ENCODE data around the gene FKBP5. TPM values are rescaled to one million over a fixed set of nuclear protein-coding genes. Genes with fewer than 3 reads are reported as not detected.

Gene FKBP5
- total and polyA plus RNA-seq, 10 of the 15 experiments (the other 5 are each of a cell fraction or from before 2014, with no cell fraction given), result 29.0 to 123 (median 62.3) TPM

GRCh38 chr6:35736982-35737412 lies 48.3 kb upstream of the FKBP5 start, which contains the start of gene ARMC12:
TSS of gene ARMC12 (plus strand) at chr6:35737032. CDS start at chr6:35737109, 77 bp downstream.
- peak within 1 kb of the TSS; percentile 29 for H2AFZ ChIP-seq (ENCODE audit: control insufficient read depth, low read depth, low read length)
- intact Hi-C loops (cut with micrococcal nuclease; ENCODE audit: unreplicated experiment), result loop anchor here (1.0 to 10.0 kb wide), 5 partner anchors 50 to 392 kb away; partner anchors contain the start of gene PPARD
- no peaks in the 10 kb centered on the region for H3K27me3 ChIP-seq (replicated peaks in 1 of 2; ENCODE audit: control insufficient read depth in 2 of 2, insufficient read depth in 2 of 2, low read length in 1 of 2)
- H4K20me1 ChIP-seq (ENCODE audit: control insufficient read depth, insufficient read depth), result no peaks in the 10 kb centered on the region
- no peak within 1 kb of the TSS for H3K4me3 ChIP-seq
- no peak within 1 kb of the TSS for H3K9ac ChIP-seq (ENCODE audit: control insufficient read depth, insufficient read depth, low read length)
- POLR2A ChIA-PET, result interaction anchor here (0.6 to 1.5 kb wide), 6 partner anchors 16 to 146 kb away, joined by 3 to 6 read pairs (median 3); no protein-coding TSS in a partner anchor
- FAIRE-seq (no peak), ATAC-seq (peak; percentile 5; the same call in 1 of the 3 replicates), DNase-seq (ENCODE audit: low read depth, low spot score) (no peak)
- H3K9me3 ChIP-seq (replicated peaks; ENCODE audit: control insufficient read depth, insufficient read depth, low read length), result no peaks in the 10 kb centered on the region
- SMC1A ChIA-PET (ENCODE audit: uncharacterized antibody, unreplicated experiment), result interaction anchor here (0.6 to 6.2 kb wide), 43 partner anchors 9 to 1169 kb away, joined by 3 to 149 read pairs (median 4); partner anchors contain the start of gene RPL10A
- RAD21 ChIA-PET (ENCODE audit: unreplicated experiment), result interaction anchor here (0.5 to 5.3 kb wide), 47 partner anchors 9 to 439 kb away, joined by 3 to 91 read pairs (median 5); partner anchors contain the start of genes DEF6 and FANCE
- CTCF ChIA-PET, result interaction anchor here (0.5 to 9.7 kb wide), 65 partner anchors 10 to 443 kb away, joined by 3 to 374 read pairs (median 5); partner anchors contain the start of genes DEF6 and FKBP5
- no peak within 1 kb of the TSS for H3K4me2 ChIP-seq (ENCODE audit: control insufficient read depth, insufficient read depth)
- H3K27ac ChIP-seq (ENCODE audit: control insufficient read depth, insufficient read depth), result no peak within 1 kb of the TSS
- no peaks in the 10 kb centered on the region for H3K36me3 ChIP-seq (ENCODE audit: control insufficient read depth in 2 of 2, insufficient read depth in 2 of 2, low read length in 1 of 2)
- peaks cover 10% of the 10 kb centered on the region for H3K4me1 ChIP-seq (ENCODE audit: control insufficient read depth, insufficient read depth, low read length)
- in situ Hi-C loops (cut with MboI), result loop anchor here (5.0 kb wide), 2 partner anchors 155 to 215 kb away; no protein-coding TSS in a partner anchor
- BruUV-seq (replicated peaks), result no TSS peak
- TF ChIP-seq ATF3 (IDR thresholded peaks at IDR 0.05; ENCODE audit: borderline replicate concordance, extremely low read depth, low read depth, low read length), result no peak
- H3K79me2 ChIP-seq (ENCODE audit: control insufficient read depth, insufficient read depth, low read length), result no peaks in the 10 kb centered on the region; the same call in 1 of the 2 replicates
- 11% methylated on average over 10 of the region's 10 CpGs for WGBS (ENCODE audit: insufficient coverage, insufficient replicate concordance, low lambda C conversion rate, missing lambda C conversion rate)

GRCh38 chr6:35736253-35736894 lies 47.7 kb upstream of the FKBP5 start:
- ChIA-PET SMC1A (ENCODE audit: uncharacterized antibody, unreplicated experiment) (interaction anchor here (0.6 to 6.2 kb wide), 46 partner anchors 9 to 1472 kb away, joined by 3 to 149 read pairs (median 4); partner anchors contain the start of gene RPL10A), RAD21 (ENCODE audit: unreplicated experiment) (interaction anchor here (0.5 to 5.3 kb wide), 47 partner anchors 8 to 438 kb away, joined by 3 to 91 read pairs (median 5); partner anchors contain the start of genes DEF6 and FANCE), CTCF (interaction anchor here (0.6 to 9.7 kb wide), 63 partner anchors 10 to 443 kb away, joined by 3 to 374 read pairs (median 6); partner anchors contain the start of genes DEF6 and FKBP5), POLR2A (interaction anchor here (1.0 to 1.5 kb wide), 7 partner anchors 9 to 145 kb away, joined by 3 to 6 read pairs (median 3); no protein-coding TSS in a partner anchor)
- FAIRE-seq, result peak; percentile 75
- Histone ChIP-seq H3K27me3 (replicated peaks in 1 of 2; ENCODE audit: control insufficient read depth in 2 of 2, insufficient read depth in 2 of 2, low read length in 1 of 2) (no peaks in the 10 kb centered on the region), H3K9me3 (replicated peaks; ENCODE audit: control insufficient read depth, insufficient read depth, low read length) (no peaks in the 10 kb centered on the region), H2AFZ (ENCODE audit: control insufficient read depth, low read depth, low read length) (no peak overlapping the region), H3K79me2 (ENCODE audit: control insufficient read depth, insufficient read depth, low read length) (no peaks in the 10 kb centered on the region; the same call in 1 of the 2 replicates), H4K20me1 (ENCODE audit: control insufficient read depth, insufficient read depth) (no peaks in the 10 kb centered on the region), H3K4me1 (ENCODE audit: control insufficient read depth, insufficient read depth, low read length) (peaks cover 10% of the 10 kb centered on the region), H3K36me3 (ENCODE audit: control insufficient read depth in 2 of 2, insufficient read depth in 2 of 2, low read length in 1 of 2) (no peaks in the 10 kb centered on the region), H3K4me2 (ENCODE audit: control insufficient read depth, insufficient read depth) (no peak overlapping the region), H3K4me3 (no peak overlapping the region), H3K27ac (ENCODE audit: control insufficient read depth, insufficient read depth) (no peak overlapping the region), H3K9ac (ENCODE audit: control insufficient read depth, insufficient read depth, low read length) (no peak overlapping the region)
- DNase-seq (ENCODE audit: low read depth, low spot score), result no peak
- in situ Hi-C loops (cut with MboI) (loop anchor here (5.0 kb wide), 2 partner anchors 154 to 214 kb away; no protein-coding TSS in a partner anchor), intact Hi-C loops (cut with micrococcal nuclease; ENCODE audit: unreplicated experiment) (loop anchor here (2.0 to 10.0 kb wide), 3 partner anchors 50 to 392 kb away; partner anchors contain the start of gene PPARD)
- no TSS peak for BruUV-seq (replicated peaks)
- WGBS (ENCODE audit: insufficient coverage, insufficient replicate concordance, low lambda C conversion rate, missing lambda C conversion rate), result 37% methylated on average over 7 of the region's 8 CpGs
- ATAC-seq, result peak; percentile 65
- TF ChIP-seq ASH2L (IDR thresholded peaks at IDR 0.05; ENCODE audit: borderline replicate concordance, low read depth), result no peak
- TF ChIP-seq SKIL (IDR thresholded peaks at IDR 0.05; ENCODE audit: low read depth, poor library complexity, severe bottlenecking), result peak; percentile 23
- peak; percentile 48 for TF ChIP-seq RELA (IDR thresholded peaks at IDR 0.05; ENCODE audit: borderline replicate concordance, partially characterized antibody)
- TF ChIP-seq IKZF1 (conservative IDR thresholded peaks at IDR 0.05), result no peak
- TF ChIP-seq BMI1 (IDR thresholded peaks at IDR 0.05; ENCODE audit: borderline replicate concordance), result no peak
- TF ChIP-seq YBX1 (IDR thresholded peaks at IDR 0.05), result no peak

Measured in GM12878 (cell line).